Ovary (tissue), 3 donors: Measurements from ENCODE around the gene COMMD9.

Experiments
- CTCF ChIP-seq, 3 donors: fragments of 450-650 bp in 2 of 3; fragments of 200-600 bp in 1 of 3; IDR thresholded peaks; one replicate each; pipeline versions ENCODE4 v1.5.1 to v1.8.0; 2016 to 2022; ENCODE audit warnings: antibody characterized with exemption in 3 of 3, mild to moderate bottlenecking in 1 of 3
- EP300 ChIP-seq: sonication (generic); formaldehyde crosslinking; IDR thresholded peaks from one replicate; pipeline ENCODE4 v1.6.1; 2017; ENCODE audit warnings: antibody characterized with exemption
- donor health status: DM: no; HTN: no; CAD: no.

DNA sequence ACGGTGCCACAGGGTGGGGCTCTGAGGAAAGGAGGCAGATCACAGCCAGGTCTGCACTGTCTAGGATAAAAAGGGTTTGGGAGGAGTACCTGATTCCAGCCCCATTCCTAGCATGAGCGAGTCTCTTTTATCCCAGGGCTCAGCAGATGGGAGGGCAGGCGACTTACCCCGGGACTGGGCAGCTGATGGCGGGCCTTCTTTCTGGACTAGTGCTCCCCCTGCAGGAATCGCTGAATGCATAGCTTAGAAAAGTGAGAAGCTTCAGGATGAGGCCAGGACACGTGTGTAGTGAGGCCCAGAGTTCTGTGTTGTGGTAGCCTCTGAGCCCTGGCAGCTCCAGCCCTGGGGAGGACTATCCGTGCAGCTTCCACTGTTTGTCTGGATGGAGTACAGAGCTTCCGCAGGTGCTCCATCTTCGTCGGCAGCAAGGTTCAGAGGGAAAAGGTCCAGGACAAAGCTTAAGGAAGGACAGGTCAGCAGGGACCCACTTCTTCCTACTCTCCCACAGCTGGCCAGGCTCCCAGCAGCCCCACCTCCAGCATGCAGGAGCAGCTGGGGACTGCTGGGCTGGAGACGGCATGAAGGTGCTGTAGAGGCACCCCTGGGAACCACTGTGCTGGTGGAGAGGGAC, 30.4 kb downstream of the COMMD9 start:
- TF ChIP-seq CTCF (IDR thresholded peaks at IDR 0.05): no peak
- no peak for TF ChIP-seq EP300
